HG02973 (cell line): Measurements from ENCODE around the gene TAT.
"Not testable (repeated sequence)": the region's sequence is repeated elsewhere in the genome, so short reads cannot be mapped to it uniquely, and the experiment has no call there.

Source experiments
- ATAC-seq: cut with Tn5 transposase; IDR thresholded peaks from one replicate; pipeline ENCODE4 v1.9.1; 2021; ENCODE audit warnings: moderate library complexity; ENCODE audit not compliant: unreplicated experiment

The TAT gene

DNA sequence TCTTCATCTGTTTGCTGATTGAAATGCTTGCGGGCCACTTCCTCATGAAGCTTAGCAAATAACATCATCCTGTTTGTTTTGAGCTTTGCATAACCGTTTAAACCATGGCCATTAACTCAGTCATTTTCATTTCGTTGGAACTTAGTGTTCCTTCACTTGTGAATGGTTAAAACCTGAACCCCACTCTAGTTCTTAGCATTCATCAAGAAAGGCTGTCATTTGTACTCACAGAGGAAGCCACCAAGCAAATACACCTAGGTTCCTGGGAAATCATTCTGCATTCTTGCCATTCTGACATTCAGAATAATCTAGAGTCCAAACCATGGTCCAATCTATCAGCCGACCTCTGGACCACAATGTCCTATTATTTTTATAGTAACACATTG lies 8.4 kb upstream of the TAT start:
- ATAC-seq, result no peak

DNA sequence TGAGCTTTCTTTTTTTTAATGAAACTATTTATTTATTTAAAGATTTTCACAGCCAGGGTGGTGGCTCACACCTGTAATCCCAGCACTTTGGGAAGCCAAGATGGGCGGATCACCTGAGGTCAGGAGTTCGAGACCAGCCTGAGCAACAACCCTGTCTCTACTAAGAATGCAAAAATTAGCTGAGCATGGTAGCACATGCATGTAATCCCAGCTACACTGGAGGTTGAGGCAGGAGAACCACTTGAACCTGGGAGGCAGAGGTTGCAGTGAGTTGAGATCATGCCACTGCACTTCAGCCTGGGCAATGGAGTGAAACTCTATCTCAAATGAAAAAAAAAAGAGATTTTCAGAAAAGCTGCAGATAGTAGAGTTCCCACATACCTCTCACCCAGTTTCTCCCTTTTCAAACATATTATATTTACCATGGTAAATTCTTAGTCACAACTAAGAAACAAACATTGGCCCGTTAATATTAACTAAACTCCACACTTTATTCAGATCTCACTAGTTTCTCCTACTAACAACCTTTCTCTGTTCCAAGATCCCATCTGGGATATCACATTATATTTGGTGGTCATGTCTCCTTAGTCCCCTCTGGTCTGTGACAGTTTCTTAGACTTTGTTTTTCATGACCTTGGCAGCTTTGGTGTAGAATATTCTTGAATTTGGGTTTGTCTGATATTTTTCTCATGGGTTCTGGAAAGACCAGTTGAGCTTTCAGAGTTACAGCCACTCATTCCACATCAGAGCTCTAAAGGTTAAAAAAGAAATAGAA lies 7.8 kb upstream of the TAT start:
- ATAC-seq, result no peak

DNA sequence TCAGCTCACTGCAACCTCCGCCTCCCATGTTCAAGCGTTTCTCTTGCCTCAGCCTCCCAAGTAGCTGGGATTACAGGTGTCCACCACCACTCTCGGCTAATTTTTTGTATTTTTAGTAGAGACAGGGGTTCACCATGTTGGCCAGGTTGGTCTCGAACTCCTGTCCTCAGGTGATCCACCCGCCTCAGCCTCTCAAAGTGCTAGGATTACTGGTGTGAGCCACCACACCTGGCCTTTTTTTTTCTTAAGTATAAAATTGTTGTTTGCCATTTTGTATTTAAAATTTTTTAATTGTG lies 5.6 kb upstream of the TAT start:
- ATAC-seq, result not testable (repeated sequence)

DNA sequence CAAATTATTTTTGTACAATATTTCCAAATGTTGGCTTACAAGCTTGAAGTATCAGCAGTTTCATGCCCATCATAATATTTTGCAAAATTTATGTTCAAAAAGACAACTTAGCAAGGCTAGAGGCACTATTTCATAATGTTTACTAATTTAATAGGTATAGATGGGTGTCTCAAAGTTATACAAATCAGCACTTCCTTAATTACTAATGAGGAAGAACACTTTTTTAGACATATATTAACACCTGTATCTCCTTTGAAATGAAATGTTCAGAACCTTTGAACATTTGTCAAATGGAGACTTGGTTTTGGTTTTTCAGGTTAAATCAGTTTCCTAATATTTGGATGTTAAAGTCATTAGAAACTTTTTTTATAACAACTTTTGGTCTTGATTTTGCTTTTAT lies 2.2 kb downstream of the TAT start:
- no peak for ATAC-seq

DNA sequence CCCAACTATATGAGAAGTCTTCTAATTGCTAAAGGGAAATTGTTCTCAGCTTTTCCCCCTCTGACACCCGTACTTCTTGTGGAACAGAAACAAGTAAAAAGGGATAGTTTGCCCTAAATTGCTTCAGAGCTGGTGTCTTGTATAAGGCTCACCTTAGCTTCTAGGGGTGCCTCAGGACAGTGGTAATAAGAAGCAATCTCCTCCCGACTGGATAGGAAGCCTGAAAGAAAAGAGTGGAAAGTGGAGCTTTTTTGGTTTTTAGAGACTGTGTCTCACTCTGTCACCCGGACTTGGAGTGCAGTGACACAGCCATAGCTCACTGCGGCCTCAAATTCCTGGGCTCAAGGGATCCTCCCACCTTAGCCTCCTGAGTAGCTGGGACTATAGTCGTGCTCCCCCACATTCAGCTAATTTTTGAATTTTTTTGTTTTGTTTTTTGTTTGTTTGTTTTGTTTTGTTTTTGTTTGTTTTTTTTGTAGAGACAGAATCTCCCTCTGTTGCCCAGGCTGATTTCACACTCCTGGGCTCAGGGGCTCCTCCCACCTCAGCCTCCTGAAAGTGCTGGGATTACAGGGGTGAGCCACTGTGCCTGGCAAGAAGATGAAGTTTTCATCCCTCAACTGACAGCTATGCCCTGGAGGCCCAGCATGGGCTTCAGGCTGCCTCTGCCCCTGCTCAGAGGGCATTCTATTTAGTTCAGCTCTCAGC lies 3.4 kb downstream of the TAT start:
- ATAC-seq, result no peak

DNA sequence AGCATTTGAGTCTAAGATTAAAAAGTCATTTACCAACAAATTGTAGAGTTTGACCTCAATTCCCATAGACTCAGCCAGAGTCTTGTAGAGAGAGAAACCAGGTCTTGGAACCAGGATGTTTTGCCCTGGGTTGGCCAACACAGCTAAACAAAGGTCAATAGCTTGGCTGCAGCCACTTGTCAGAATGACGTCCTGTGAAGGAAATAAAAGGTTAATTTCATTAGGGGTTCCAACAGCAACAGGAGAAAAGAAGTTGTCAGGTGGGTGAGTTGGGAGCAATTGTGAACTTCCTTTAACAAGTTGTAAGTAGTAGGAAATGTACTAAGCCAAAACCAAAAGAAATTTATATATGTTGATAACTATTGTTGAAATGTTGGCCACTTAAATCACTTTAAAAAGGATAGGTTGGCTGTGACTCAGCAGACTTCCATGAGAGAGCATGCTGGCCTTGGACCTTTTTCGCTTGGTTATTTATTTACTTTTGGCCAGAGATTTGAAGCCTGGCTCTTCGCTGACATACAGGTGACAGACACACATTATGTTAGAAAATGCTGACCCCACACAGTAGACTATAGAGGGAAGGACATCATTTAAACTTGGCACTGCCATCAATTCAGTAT lies 4.3 kb downstream of the TAT start:
- ATAC-seq, result no peak

DNA sequence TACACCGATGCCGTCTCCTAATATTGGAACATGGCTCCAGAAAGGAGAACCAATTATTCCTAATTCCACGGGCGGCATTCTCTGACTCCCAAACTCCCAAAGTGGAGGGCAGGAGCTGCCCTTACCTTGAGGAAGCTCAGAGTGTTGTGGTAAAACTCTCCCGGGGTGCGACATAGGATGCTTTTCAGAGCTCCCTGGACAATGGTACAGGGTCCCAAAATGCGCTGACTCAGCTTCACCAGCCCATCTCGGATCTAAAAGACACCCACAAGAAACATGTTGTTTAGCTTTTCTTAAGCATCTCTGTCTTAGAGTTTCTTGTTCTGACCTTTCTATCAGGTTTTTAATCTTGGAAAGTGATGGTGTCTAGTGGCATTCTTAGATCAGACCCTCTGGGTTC lies 6.7 kb downstream of the TAT start:
- no peak for ATAC-seq

DNA sequence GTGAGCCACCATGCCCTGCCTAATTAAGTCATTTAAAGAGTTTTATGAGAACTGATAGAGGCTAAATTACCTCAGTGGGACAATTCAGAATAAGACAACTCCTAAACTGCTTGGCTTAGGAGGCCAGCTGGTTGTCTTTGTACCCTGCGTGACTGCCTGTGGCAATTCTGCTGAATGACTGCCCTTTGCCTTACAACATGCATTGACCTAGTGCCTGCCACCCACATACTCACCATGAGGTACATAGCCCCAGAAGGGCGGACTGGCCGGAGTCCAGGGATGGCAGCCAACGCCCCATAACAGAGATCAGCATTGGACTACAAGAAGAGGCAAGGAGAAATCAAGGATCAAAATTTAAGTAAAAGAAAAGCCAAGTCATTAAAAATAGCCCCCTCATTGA lies 7.3 kb downstream of the TAT start:
- no peak for ATAC-seq

DNA sequence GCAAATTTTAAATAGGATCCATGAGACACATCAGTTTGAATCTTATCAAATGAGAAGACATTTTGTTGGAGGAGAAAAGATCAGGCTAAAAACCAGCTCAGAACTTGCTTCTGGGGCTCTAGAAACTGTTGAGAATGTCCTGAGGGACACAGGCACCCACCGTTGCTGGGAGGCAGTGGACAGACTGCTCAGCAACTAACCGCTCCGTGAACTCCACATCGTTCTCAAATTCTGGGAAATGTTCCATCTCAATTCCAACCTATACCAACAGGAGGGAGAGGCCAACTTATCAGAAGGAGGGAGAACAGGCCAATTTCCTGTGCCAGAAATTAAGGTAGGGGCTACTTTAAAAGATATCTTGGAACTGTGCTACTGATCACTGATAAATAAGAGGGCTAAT lies 8.3 kb downstream of the TAT start:
- no peak for ATAC-seq

DNA sequence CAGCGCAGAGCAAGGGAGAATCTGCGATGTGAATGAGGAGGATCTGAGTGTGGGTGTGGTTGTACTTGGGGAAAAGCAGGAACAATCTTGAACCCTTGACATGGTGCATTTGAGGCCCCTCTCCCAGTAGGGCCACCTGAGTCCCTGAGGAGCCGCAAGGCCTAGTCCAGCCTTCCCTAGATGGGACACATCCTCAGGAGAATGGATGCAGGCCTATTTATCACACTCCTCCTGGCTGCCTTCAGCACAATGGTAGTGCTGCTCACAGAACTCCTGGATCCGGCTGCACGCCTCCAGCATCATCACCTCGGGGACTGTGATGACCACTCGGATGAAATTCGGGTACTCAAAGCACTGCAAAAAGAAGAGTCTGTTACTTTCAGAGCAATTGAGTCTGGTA lies 9.0 kb downstream of the TAT start:
- no peak for ATAC-seq

DNA sequence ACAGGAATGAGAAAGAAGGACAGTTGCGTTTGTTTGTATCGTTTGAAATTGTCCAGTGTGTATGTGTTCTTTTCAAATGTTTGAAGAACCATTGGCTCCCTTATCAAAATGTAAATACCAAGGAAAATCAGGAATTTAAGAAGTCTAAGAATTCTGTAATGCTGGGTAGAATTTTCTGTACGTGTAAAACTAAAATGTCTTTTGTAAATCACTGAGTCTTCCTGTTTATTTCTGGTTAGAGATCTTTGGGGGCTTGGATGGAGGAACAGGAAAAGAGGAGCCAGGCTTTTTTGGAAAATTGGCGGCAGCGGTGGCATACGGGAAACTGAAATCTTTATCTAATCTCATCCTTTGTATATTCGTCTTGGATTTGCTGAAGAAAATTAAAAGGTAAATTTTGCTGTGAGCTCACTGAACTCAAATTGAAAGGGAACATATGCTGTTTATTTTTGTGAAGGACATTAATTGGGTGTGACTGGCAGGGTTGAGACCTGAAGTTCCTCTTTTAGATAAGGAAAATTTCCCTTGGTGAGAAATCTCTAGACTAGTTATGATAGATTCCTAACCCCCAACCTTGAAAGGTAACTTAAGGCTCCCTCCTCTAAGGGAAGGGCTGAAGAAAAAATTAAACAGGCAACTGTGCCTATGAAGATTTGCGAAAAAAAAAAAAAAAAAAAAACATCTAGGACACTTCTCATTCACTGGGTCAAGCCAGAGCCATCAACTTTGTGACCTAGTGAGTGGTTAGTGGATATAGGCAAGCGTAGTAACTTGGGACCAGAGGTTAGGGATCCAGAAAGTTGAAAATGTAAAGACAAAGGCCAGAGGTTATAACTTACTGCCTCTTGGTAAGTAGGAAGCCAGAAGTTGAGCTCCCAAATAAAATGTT lies 10.8 kb downstream of the TAT start:
- no peak for ATAC-seq

DNA sequence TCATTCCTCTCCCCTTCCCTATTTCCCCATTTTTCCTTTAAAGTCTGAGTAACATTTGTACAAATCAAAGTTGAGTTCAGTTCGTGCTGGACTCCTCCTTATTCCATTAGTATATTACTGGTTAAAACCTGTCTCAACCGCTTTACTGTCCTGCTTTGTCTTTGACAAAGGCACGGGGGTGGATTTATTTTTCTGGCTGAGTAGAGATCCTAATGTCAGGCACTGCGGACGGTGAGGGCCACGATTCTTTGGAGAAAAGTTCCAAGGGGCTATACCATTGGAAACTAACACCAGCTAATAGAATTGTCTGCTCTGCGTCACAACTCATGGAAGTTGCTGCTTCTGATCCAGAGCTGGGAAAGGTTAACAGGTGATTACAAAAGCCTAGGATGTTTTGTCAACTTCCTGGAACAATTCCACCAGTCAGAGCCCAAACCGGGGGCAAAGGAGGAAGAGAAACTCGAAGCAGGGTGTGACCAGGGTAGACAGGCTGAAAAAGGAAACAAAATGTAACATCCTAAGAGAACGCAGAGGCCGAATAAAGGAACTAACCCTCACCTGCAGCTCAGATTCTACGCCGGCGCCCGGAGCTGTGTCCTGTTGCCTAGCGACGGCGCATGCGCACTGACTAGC lies 12.4 kb downstream of the TAT start:
- peak; percentile 91 for ATAC-seq

DNA sequence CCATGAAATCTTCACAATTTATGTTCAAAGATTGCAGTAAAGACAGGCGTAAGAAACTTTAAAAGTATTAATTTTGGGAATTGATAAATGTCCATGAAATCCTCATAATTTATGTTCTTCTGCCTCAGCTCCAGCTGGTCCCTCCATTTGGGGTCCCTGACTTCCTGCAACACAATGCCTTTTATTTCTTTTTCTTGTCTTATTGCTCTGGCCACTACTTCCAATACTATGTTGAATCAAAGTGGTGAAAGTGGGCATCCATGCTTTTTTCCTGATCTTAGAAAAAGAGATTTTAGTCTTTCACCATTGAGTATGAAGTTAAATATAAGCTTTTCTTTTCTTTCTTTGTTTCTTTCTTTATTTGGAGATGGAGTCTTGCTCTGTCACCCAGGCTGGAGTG lies 14.3 kb downstream of the TAT start:
- no peak for ATAC-seq

DNA sequence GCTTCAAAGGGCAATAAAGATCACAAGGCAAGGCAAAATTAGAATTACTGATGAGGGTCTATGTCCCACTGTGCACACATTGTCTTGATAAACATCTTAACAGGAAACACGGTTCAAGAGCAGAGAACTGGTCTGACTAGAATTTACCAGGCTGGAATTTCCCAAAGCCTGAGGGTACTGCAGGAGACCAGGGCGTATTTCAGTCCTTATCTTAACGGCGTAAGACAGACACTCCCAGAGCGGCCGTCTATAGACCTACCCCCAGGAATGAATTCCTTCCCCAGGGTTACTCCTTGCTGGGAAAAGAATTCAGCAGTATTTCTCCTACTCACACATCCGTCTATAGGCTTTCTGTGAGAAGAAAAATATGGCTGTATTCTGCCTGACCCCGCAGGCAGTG lies 15.0 kb downstream of the TAT start:
- ATAC-seq, result not testable (repeated sequence)

DNA sequence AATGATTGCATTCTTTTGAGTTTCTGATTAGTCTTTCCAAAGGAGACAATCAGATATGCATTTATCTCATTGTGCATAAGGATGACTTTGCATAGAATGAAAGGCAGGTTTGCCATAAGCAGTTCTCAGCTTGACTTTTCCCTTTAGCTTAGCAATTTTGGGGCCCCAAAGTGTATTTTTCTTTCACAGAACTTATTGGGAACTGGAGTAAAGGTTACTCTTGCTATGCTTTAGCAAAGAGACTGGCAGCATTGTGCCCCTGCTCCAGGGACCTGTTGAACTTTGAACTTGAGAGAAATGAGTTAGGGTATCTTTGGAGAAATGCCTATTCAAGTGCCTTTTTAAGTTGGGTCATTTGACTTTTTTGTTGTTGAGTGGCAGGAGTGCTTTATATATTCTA lies 17.0 kb downstream of the TAT start:
- no peak for ATAC-seq

DNA sequence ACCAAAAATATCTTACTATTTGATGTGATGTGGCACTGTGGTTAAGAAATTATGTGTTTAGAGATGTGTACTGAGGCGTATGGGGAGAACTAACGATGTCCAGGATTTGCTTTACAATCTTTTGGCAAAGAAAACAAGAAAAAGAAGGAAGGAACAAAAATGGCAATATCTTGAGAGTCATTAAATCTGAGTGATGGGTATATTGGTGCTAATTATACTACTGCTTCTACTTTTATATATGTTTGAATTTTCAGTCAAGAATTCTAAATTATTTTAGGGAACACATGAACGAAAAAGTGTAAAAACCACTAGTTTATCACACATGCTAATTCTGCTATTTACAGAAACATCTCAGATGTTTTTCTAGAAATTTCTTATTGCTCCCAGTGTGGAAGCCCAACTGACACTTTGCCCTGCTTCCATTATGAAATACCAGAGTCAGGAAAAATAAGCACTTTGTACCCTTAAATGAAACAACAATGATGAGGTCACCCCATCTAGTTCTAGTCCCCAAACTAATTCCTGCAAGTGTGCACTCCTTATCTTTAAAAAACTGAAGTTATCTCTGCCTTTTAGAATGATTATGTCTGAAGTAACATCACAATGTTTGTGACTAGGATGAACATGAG lies 18.8 kb downstream of the TAT start:
- ATAC-seq, result no peak

DNA sequence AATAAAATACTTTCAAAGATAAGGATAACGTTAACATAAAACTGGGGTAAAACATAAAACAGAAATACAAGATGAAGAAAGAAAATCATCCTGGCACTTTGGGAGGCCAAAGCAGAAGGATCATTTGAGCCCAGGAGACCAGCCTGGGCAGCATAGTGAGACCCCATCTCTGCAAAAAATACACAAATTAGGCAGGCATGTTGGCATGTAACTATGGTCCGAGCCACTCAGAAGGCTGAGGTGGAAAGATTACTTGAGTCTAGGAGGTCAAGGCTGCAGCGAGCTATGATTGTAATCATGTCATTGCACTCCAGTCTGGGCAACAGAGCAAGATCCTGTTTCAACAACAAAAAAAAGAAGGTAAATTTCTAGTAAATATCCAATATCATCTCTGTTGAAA lies 19.6 kb downstream of the TAT start:
- no peak for ATAC-seq

DNA sequence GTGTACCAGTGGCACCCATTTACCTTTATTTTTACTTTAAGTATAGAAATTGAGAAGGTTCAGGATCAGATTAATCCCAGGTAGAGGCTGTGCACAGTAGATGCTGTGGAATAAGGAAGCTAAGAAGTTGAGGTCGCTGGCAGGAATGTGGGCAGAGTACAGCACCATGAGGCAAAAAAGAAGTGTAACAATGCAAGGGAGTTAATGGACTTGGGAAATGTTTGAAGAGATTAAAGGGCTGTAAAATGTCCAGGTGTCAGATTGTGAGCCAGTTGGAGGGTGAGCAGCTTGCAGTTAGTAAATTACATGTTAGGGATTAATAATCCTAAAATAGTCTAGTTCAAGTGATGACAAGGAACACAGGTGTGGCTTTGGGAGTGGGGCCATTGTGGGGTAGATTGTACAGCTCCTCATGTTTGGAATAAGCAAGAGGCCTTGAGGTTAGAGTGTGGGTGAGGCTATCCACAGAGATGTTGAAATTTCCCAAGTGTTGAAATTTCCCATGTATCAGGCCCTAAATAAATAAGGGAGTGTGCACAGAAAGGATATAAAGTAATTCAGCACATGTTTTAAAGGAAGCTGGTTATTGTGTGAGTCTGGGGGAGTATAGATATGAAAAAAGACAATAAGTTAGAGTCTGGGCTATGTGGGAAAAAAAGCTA lies 21.5 kb downstream of the TAT start:
- no peak for ATAC-seq

DNA sequence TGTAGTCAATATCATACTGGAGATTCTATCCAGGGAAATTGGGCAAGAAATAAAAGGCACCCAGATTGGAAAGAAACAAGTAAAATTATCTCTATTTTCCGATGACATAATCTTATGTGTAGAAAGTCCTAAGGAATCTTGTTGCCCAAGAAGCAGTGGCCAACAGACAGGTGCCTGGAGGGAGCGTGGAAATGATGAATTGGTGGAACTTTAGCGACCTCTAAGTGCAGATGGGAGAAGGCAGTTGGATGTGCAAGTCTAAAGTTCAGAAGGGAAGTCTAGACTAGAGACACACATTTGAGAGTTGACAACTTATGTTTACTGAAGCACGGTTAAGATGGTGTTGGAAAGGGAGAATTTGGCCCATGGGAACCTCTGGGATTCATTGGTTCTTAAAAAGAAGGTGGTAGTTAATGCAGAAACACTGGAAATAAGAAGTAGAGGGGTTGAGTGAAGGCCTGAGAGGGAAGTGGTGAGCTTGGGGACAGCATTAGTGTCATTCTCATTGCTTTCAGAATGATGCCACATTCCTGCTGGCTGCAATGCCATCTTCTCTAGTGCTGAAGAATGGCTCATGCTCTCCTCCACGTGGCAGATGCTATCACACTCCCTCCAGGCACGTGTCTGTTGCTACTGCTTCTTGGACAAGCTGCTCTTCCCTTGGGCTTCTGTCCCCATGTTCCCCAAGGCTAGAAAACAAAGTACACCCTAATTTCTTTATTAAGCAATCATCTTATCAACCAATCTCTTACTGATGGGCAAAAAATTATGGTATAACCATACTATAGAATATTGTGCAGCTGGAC lies 24.0 kb downstream of the TAT start:
- ATAC-seq, result no peak
